ENCODE results near the gene DNAJC18.

DNA sequence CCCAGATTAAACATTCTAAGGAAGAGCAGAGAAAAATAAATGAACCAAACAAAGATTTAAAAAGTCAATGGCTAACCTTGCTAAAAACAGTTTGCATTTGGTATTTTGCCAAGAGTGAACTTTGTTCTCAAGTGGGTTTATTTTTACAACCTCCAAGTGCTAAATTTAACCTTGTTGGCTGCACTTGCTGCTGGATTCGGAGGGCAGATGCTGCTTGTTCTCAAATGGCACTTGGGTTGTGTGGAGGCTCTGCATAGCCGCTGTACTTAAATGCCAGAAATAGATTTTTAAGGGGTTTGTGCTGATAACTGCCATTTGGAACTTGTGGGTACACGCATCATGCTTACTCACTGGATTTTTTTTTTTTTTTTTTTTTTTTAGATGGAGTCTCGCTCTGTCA, 22.1 kb downstream of the DNAJC18 start:
- TF ChIP-seq SP1 (IDR thresholded peaks at IDR 0.05; ENCODE audit: low read depth, low read length) = no peak
- no peak for TF ChIP-seq FOSL1 (IDR thresholded peaks at IDR 0.05; ENCODE audit: insufficient read depth, low read depth, low read length)
- TF ChIP-seq, protein P1, sequence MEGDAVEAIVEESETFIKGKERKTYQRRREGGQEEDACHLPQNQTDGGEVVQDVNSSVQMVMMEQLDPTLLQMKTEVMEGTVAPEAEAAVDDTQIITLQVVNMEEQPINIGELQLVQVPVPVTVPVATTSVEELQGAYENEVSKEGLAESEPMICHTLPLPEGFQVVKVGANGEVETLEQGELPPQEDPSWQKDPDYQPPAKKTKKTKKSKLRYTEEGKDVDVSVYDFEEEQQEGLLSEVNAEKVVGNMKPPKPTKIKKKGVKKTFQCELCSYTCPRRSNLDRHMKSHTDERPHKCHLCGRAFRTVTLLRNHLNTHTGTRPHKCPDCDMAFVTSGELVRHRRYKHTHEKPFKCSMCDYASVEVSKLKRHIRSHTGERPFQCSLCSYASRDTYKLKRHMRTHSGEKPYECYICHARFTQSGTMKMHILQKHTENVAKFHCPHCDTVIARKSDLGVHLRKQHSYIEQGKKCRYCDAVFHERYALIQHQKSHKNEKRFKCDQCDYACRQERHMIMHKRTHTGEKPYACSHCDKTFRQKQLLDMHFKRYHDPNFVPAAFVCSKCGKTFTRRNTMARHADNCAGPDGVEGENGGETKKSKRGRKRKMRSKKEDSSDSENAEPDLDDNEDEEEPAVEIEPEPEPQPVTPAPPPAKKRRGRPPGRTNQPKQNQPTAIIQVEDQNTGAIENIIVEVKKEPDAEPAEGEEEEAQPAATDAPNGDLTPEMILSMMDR (IDR thresholded peaks at IDR 0.05; ENCODE audit: control extremely low read depth in 1 of 3, insufficient read depth in 1 of 3, low read depth in 1 of 3, low read length in 3 of 3) = no peak
- TF ChIP-seq KDM5A (IDR thresholded peaks at IDR 0.05; ENCODE audit: low read length) = no peak
- TF ChIP-seq BCL11A (IDR thresholded peaks at IDR 0.05; ENCODE audit: low read depth in 2 of 2, low read length in 2 of 2) = no peak
- TF ChIP-seq HDAC2 (IDR thresholded peaks at IDR 0.05; ENCODE audit: borderline replicate concordance in 1 of 2, low read depth in 2 of 2, low read length in 2 of 2) = no peak
- no peak for TF ChIP-seq EP300 (IDR thresholded peaks at IDR 0.05; ENCODE audit: borderline replicate concordance in 1 of 2, low read depth in 2 of 2, low read length in 2 of 2)
- TF ChIP-seq EGR1 (IDR thresholded peaks at IDR 0.05; ENCODE audit: borderline replicate concordance, low read depth, low read length) = no peak
- no peak for TF ChIP-seq CTBP2 (IDR thresholded peaks at IDR 0.05; ENCODE audit: borderline replicate concordance, insufficient read depth, insufficient read length, low read length)
- no peak for TF ChIP-seq CHD2 (IDR thresholded peaks at IDR 0.05; ENCODE audit: low read length)
- TF ChIP-seq RAD21 (IDR thresholded peaks at IDR 0.05 in 1 of 2, conservative IDR thresholded peaks at IDR 0.05 in 1 of 2; ENCODE audit: low read depth in 2 of 2, low read length in 2 of 2) = no peak
- TF ChIP-seq, protein P2, sequence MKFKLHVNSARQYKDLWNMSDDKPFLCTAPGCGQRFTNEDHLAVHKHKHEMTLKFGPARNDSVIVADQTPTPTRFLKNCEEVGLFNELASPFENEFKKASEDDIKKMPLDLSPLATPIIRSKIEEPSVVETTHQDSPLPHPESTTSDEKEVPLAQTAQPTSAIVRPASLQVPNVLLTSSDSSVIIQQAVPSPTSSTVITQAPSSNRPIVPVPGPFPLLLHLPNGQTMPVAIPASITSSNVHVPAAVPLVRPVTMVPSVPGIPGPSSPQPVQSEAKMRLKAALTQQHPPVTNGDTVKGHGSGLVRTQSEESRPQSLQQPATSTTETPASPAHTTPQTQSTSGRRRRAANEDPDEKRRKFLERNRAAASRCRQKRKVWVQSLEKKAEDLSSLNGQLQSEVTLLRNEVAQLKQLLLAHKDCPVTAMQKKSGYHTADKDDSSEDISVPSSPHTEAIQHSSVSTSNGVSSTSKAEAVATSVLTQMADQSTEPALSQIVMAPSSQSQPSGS (IDR thresholded peaks at IDR 0.05; ENCODE audit: low read length) = no peak
